ENCODE measurements around the gene TNFSF8.

TNFSF8 gene

DNA sequence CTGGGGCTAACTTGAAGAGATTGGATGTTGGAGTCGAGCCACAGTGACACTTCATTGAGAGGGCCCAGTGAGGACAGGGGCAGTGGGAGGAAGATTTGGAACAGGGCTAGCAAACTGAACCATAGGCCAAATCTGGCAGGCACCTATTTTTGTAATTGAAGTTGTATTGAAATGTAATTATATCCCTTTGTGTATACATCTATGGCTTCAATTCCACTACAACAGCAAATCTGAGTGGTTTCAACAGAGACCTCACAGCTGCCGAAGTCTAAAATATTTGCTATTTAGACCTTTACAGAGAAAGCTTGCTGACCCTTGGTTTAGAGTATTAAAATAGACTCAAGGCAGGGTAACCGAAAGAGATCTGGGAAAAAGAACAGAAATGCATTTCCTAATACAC, 4.7 kb upstream of the TNFSF8 start:
- no peak for DNase-seq

DNA sequence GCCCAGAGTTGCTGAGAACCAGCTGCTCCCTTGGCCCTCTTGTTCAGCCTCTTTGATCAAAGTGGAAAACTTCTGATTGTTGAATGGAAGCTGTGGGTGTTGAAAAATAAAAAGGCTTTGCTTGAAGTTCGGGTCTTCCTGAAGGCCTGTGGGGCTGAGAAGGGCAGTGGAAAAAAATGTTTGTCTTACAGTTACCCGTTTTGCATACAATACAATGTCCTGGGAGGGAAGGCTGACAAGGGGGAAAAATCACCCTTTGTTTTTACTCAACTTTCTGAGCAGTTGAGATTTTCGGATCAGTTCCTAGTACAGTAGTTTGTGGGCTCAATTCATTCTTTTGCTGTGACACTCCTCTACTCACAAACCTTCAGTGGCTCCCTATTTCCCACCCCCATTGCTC, 2.1 kb upstream of the TNFSF8 start:
- DNase-seq: no peak

DNA sequence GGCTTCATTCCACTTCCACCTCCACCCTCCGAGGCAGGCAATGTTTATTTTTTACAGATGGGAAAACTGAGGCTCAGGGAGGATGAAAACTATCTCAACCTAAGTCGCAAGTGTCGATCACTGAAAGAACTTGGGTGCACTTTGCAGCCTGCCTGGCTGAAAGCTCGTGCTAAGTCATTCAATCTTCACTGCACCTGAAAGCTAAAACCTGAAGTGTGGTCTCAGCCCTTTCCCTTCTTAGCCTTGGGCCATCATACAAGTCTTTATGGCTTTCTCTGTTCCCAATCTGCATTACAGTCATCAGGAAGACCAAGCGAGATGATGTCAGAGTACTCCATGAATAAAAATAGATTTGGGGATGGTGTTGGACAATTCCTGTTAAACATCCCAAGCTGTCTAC, 1.0 kb upstream of the TNFSF8 start:
- no peak for DNase-seq

DNA sequence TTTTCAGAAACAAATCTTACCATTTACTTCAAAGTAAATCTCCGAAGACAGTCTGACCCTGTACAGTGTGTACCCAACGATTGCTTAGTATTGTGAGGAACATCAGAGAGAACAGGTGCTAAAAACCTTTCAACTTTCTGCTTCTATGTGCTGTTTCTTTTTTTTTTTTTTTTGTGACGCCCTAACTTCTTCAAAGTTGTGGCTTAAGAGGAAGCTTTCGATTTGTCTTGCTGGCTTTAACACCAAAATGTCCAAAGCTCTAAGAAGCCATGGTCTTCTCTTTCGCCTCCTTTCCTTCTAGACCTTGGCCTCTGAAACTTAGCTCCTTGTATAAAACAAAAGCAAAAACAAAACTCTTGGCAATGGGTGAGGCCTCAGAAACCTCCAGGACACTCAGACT, 1.2 kb downstream of the TNFSF8 start:
- no peak for DNase-seq

DNA sequence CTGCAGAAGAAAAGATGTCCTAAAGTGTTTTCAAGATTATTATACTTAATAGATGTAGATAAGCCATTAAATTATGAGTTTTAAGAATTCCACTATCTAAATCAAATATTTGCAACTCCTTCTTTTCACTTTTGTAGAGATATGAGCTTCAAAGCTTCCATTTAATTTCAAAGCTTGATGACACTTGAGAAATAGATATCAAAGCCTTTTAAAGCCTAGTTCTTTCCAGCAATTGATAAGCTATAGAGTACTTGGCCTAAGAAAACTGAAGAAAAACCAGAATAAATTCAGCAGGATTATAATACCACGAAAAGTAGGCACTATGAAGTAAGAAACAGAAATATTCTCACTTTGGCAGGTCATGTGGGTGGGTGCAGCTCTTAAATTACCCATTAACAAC, 1.7 kb downstream of the TNFSF8 start:
- DNase-seq: no peak

DNA sequence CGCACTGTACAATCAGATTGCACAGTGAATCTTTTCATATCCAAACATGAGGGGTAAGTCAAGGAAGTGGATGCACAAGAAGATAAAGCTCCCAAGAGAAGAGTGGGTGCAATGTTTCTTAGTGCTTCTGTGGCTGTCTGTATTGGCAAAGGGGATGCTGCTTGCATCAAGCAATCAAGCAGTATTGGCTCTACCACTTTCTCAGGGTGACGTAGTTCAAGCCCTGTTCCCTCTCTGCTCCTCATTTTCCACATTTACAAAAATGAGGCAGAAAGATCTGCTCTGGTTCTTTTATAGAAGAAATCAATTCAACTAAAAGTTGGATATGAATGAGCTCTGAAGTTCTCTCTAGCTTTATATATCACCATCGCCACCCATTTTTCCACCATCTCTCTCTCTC, 2.3 kb downstream of the TNFSF8 start:
- no peak for DNase-seq

DNA sequence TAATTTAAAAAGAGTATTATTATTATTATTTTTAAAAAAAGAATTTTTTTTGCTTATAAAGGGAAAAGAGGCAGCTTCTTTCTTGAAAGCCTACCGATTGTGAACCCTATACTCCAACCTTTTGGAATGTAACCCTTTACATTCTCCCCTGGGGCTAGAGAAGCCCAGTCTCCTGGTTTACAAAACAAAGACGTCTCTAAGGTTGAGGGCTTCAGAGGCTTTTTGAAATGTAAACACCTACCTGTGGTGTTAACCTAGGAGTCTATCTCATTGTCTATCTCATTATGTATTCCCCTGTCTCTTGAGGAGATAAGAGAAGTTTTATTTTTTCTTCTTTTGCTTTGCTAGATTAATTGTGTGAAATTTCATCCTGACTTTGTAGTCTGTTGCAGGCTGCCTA, 4.7 kb downstream of the TNFSF8 start:
- DNase-seq: no peak

DNA sequence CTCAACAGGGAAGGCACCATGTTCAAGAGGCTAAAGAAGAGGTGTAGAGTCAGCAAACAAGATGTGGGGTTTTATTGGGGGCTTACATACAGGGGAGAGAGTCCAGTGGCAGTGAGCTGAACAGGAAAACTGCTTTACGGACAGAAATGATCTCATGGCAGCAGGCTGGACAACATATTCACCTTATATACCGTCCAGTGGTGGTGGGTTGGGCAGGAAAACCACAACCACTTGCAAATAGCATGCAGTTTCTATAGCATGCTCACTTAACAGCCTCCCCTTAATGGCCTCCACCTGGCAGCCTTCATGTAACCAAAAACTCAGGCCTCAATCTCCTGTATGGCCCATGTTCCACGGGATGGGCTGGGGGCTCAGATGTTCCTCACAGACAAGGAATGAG, 5.4 kb downstream of the TNFSF8 start:
- DNase-seq: no peak

- no peak for DNase-seq
These were observed 6.1 kb downstream of the TNFSF8 start for GRCh38 chr9:114924327-114924726.

DNA sequence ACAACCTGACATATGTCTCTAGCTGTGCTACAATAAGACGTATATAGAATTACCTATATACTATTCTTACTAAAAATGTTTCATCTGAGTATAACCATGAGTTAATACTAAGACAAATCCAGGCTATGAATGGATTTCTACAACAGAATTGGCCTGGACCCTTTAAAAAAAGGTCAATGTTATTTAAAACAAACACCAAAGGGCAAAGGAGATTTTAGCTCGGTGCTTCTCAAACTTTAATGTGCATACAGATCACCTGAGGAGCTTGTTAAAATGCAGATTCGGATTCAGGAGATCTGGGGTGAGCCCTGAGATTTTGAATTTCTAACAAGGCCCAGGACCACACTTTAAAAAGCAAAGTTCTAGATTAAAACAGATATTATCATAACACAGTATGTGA, 6.5 kb downstream of the TNFSF8 start:
- DNase-seq: no peak

- peak; percentile 46 for DNase-seq
These were observed 9.2 kb downstream of the TNFSF8 start for GRCh38 chr9:114921171-114921570.

DNA sequence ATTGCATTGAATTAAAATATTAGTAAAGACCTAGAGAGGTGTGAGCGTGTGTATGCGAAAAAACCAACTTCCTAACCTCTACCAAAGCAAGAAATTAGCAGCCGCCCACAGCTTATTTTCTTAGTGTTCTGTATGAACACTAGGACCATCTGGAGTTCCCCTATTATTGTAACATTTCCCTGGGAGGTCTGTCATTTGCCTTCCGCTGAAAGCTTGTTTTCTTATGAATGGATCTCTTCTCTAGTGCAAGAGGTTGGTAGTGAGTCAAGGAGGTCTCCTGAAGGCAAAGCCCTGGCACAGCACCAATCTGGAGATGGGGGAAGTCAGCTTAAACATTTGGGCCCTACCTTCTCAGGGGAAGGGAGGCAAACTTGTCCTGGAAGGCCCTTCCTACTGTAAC, 10.8 kb downstream of the TNFSF8 start:
- peak; percentile 92 for DNase-seq

- DNase-seq: no peak
These were observed 13.9 kb downstream of the TNFSF8 start for GRCh38 chr9:114916481-114916880.

- DNase-seq: no peak
These were observed 16.3 kb downstream of the TNFSF8 start for GRCh38 chr9:114914139-114914538.

GRCh38 chr9:114913656-114914055, 16.7 kb downstream of the TNFSF8 start:
- DNase-seq: peak; percentile 63

- DNase-seq: no peak
These were observed 17.2 kb downstream of the TNFSF8 start for GRCh38 chr9:114913217-114913616.

GRCh38 chr9:114911167-114911821, 19.1 kb downstream of the TNFSF8 start:
- DNase-seq: peak; percentile 78

DNA sequence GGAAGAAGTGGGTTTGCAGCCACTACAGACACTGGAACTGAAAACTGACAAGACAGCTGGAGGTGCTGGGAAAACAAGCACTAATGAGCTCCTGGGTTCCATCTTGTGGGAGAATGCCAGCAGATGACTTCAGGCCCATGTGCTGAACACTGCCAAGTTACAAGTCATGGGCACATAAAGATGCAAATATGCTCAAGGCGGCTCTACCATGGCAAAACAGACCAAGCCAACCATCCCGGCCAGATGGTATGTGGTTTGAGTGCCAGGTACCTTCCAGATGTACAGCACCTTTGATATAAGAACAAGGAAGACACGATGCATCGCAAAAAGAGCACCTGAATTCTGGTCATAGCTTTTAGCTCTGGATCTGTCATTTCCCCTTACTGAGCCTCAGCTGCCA, 19.9 kb downstream of the TNFSF8 start:
- DNase-seq: no peak

DNA sequence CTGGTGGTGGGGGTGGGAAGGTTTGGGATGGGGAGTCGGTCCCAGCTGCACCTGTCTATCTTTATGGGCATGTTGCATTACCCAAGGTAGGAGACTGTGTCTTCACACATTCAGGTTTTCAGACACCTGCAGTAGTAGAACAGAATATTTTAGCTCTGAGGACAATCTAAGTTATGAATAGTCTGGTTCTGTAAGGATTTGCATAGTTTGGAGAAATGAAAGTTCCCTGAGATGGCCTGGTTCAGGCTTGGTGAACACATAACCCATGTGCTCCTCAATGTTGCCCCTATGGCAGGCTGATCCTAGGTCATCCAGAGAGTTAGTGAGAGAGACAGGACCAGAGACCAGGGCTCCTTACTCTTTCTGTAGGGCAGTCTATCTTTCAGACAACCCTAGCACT, 20.7 kb downstream of the TNFSF8 start:
- peak; percentile 66 for DNase-seq

DNA sequence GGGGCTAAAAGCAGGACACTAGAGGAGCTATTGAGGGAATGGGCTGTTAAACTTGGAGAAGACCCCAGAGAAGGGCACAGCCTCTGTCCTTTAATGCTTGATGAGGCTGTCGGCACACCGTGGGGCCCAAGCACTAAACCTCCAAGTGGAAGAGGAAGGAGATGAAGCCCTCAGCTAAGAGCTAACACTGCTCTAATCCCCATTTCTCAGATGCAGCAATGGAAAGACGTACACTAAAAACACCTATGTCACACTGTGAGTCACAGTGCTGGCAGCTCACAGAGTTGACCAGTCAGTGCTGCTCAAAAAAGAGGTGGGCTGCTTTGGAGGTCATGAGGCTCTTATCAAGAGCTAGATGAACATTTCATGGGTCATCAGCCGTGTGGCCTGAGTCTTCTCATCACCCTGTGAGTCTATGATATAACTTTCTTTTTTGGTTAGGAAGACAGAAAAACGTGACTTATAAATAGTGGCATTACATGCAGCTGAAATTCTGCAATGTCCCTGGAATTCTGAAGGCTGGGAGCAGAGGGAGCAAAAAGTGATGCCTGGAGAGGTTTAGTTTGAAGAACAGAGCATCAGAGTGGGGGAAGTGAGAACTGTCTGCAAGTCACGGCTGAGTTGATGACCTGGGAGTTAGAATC, 21.5 kb downstream of the TNFSF8 start:
- DNase-seq: no peak

DNA sequence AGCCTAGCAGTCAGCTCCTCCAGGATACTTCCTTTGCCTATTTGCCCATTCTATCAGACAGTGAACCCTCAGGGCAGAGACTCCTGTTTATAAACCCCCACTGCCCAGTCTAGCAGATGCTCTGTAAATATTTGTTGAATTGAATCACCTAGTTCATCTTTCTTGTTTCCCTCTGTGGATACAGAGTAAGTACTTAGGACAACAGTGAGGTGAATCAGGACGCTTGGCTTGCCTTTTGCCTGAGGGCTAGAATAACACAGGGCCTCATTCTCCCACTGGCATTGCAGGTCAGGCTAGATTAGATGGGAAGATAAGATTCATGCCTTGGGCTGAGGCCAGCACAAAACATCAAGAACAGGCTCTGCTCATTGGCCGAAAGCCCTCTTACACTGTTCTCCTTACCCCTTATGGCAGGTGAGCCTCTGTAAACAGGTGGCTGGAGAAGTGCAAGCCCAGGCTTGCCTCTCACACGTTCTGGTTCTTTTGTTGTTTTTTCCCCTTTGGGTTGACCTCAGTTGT, 22.2 kb downstream of the TNFSF8 start:
- peak; percentile 99 for DNase-seq

DNA sequence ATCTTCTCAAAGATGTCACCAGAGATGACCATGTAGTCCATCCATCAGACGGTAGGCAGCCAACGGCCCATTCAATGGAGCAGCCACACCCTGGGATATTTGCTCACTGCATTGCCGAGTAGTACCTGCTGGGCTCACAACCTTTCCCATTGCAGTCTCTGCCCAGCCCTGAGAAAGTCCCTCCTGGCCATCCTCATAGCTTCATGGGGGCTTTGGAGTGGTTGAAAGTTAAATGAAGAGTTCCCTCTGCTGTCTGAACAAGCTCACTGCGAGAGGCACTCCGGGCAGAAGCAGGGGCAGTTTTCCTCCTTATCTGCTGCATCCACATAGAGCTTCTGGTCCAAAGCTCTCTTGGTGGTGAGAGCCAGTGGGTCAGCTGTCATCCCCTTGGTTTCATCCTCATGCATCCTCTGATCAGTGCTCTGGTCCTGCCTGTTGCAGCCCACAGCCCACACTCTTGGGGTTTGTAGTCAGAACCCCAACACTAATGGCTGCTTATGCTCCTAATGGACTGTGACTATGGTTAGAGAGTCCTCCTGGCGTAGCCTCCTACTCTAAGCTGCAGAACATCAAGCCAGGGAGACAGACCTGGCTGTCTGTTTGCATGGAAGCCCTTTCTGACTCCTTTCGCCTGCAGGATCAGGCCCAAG, 23.3 kb downstream of the TNFSF8 start:
- peak; percentile 99 for DNase-seq

DNA sequence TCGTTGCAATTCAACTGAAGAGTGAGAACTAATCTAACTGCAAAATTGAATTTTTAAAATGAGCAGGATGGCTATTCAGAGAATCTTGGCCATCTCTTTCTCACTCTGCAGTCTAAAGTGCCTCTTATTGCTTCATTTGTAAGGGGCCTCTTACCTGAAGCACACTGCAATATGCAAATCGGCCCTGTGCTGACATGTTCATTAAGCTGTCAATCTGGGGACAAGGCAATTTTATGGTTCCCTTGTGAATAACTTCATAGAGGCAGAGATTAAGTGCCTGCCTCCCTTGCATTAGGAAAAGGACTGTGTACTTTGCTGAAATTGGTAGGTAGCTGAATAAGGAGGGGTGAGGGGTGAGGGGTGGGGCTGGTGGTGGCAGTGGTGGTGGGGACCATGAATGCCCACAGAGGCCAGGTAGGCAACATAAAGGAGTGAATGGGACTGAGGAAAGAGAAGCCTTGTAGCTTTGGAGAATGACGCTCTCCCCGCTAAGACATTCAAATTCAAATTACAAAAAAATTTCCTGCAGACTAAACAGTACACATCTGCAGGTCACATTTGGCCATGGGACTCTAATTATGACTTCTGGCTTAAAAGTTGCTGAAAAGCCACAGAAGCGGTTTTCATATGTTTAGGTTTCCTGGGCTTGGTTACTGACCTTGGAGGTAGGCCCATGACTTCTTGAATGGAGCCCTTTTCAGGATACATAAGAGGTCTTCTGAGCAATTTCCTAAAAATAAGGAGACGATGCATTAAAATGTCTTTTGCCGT, 25.0 kb downstream of the TNFSF8 start:
- peak; percentile 97 for DNase-seq

Data from DMS79 treated with DMSO at 0.1 percent for 48 hours (cell line).